ENCODE results near the gene ICAM4.
A peak's percentile ranks its signal among the peaks of the same experiment; 100 is the strongest.
"Not testable (repeated sequence)": the region's sequence is repeated elsewhere in the genome, so short reads cannot be mapped to it uniquely, and the experiment has no call there.

ICAM4 gene

DNA sequence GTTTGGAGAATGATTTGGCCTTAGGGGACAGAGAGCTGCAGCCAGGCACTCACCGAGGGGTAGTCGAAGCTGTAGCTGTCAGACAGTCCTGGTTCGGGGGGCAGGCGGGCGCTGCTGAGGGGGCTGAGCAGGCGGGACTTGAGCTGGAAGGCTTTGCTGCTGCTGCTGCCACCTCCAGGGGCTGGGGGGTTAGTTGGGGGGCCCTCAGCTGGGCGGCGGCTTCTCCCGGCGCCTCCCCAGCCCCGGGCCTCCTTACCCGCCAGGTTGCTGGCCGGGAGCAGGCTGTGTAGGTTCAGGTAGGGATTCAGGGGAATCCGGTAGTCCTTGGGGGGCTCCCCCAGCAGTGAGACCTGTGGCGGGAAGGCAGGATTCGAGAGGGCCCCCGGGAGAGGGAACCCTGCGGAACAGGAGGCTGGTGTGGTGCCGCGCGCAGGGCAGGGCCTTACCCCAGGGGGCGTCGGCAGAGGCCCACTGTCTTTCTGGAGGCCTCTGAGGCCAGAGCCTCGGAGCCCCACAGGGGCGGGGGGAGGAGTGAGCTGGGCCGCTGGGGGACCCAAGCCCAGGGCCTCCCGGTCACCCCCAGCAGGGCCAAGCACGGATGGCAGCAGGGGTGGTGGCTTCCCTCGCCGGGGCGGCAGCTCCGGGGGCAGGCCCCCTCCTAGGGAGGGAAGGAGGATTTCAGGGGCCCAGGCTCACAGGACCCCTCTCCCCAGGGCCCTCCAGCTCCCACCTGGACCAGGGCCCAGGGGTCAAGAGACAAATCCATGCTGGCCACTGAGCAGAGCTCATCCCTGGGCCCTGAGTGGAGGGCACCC is 34.1 kb downstream of the ICAM4 start:
- DNase-seq (ENCODE audit: low read depth), result no peak

- no peak for DNase-seq (ENCODE audit: low read depth)
Measured at GRCh38 chr19:10321417-10321797, 34.7 kb downstream of the ICAM4 start.

DNA sequence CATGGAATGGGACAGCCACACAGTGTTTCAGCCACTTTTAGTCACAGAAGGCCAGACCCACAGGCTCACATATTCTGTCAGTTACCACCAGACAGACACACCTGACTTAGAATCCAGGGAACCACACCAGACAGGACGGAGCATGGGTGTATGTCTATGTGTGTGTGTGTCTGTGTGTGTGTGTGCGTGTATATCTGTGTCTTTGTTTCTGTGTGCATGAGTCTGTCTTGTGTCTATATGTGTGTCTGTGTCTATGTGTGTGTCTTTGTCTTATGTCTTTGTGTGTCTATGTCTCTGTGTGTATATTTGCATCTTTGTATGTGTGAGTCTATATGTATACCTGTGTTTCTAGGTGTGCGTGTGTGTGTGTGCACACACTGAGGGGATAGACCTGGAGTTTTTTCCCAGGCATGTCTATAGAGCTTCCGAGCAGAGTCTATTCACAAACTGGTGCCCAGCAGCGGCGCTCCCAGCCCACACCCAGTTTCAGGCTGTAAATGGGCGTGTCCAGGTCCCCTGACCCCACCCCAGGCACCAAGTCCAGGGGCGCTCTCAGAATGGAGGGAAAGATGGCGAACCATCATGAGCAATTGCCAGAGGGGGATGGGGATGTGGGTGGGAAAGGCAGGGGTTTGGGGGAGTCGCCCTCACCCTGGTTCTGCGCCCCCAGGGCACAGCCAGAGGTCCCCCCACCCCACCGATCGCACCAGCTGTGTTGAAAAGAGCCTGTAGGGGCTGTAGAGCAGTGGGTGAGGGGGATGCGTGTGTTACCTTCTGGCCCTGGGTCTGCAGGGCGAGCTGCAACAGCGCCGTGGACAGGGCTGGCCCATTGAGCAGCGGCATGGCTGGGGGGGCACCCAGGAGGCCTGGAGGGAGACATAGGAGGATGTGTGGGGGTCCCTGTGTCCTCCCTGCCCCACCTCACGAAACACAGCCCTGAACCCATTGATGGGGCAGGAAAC is 35.4 kb downstream of the ICAM4 start:
- no peak for DNase-seq (ENCODE audit: low read depth)

DNA sequence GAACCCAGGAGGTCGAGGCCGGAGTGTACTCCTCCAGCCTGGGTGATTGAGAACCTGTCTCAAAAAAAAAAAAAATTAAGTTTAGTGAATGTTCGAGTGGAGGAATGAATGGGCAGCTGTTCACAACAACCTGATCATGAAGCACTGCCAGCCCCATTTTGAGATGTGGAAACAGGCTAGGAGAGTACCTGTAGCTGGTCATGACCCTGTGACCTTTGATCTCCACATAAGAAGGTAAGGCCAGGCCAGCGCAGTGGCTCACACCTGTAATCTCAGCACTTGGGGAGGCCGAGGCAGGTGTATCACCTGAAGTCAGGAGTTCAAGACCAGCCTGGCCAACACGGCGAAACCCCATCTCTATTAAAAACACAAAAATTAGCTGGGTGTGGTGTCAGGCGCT is 39.0 kb downstream of the ICAM4 start:
- DNase-seq (ENCODE audit: low read depth), result no peak

GRCh38 chr19:10327793-10328192 is 41.0 kb downstream of the ICAM4 start:
- DNase-seq (ENCODE audit: low read depth), result no peak

- DNase-seq (ENCODE audit: low read depth), result no peak
Measured at GRCh38 chr19:10328558-10329429, 42.0 kb downstream of the ICAM4 start.

DNA sequence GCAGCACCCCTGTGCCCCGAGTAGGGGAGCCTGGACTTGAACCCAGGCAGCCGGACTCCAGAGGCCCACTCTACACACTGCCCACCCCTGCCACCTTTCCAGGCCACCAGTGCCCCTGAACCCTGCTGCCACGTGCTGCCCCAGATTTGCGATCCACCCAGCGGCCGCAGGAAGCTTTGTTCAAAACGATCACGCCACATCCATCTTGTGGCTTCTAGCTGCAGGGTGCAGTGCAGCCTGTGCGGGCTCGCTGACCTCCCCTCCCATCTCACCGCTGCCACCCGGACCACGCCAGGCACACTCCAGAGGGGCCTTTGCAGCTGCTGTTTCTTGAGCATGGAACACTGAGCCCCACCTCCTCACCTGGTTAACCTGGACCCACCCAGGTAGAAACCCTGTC is 42.8 kb downstream of the ICAM4 start:
- DNase-seq (ENCODE audit: low read depth), result no peak

GRCh38 chr19:10332158-10332964 is 45.6 kb downstream of the ICAM4 start:
- DNase-seq (ENCODE audit: low read depth), result no peak

DNA sequence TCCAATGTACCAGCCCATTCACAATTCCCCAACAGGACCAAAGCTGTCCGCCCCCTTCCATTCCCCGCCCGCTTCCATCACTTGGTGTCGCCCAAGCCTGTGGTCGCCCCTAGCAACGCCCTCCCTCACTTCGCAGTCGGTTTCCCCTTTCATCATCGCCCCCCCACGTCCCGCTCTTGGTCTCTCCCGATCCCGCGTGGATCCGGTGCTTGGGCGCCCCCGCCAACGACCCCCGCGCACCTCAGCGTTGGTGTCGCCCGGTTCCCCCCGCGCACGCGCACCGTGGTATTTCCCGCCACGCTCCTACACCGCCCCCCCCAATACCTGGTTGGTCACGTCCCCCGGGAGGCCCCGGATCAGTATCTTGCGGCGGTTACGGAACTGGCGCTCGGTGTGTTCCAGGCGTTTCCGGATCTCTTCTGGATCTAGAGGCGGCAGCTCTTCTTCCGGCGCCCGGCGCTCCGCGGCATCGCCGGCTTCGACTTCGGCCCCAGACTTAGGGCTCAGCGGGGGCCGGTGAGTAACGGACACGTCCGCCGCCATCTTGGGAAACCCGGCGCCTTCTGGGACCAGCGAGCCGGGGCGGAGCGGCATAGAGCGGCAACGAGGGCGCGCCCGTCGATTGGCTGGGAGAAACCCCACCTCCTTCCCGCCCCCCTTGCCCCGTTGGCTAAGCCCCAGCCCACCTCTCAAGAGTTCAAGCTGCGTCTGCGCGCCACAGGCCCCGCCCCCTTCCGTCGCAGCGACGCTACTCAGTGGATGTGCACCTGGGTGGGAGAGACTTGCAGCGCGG is 46.4 kb downstream of the ICAM4 start, which contains the start of gene RAVER1:
TSS of gene RAVER1 (minus strand) at position 565 of the 793 bp plus-strand sequence. CDS start at position 543, 22 bp downstream.
- peak; percentile 98 for DNase-seq (ENCODE audit: low read depth)

DNA sequence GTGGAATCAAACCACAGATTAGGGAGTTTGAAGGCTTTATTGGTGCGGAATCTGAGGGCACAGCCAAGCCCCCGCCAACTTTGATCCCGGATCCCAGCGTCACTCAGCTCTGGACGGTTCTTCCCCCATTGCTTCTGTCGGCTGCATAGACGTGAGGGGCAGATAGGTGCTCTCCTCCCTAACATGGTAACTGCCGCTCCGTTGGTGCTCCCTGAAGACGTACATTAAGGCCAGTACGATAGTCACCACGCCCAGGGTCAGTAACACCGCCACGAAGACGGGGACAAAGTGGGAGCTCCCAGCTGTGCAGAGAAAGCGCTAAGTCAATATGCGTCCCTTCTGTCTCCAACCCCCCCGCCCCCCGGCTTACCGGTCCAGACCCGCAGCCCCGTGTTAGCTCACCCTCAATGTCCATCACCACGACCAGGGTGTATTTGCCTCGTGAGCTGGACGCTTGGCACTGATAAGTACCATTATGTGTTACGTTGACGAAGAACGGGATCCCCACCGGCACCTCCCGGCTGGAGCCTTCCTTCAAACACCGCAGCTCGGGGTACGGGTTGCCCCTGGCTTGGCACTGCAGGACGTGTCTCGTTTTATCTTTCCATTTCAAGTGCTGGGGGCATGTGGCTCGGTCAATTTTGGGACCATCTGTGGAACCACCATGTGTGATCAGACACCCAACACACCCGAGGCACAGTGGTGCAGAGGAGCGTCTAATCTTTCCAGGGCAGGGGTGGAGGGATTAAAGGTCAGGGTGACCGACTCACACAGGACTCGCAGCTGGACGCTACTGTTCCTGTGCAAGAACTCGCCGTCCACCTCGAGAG is 47.2 kb downstream of the ICAM4 start:
- no peak for DNase-seq (ENCODE audit: low read depth)

- DNase-seq (ENCODE audit: low read depth), result no peak
Measured at GRCh38 chr19:10334588-10335351, 48.0 kb downstream of the ICAM4 start.

GRCh38 chr19:10335352-10335985 is 48.7 kb downstream of the ICAM4 start:
- no peak for DNase-seq (ENCODE audit: low read depth)

- DNase-seq (ENCODE audit: low read depth), result not testable (repeated sequence)
Measured at GRCh38 chr19:10336725-10337124, 50.0 kb downstream of the ICAM4 start.
